Kidney (tissue), 14 donors: Measurements from ENCODE around the gene FAM9A. TPM values are rescaled to one million over a fixed set of nuclear protein-coding genes. Genes with fewer than 3 reads are reported as not detected.

ENCODE experiments used
- DNase-seq, 5 donors: peaks; one replicate each; pipeline ENCODE4 v3.0.0-alpha.2; 2013 to 2020
- FAIRE-seq: peaks from 2 replicates; lab custom pipeline; 2012; peaks lifted over from hg19 to GRCh38; lab: Jason Lieb, UNC
- H3K27ac ChIP-seq, 2 donors: one replicate each; pipeline ENCODE4 v1.7.0; 2013; ENCODE audit warnings: low read depth in 2 of 2, low read length in 2 of 2, inconsistent platforms in 1 of 2
- H3K27me3 ChIP-seq: one replicate; pipeline ENCODE4 v1.7.1; 2013; ENCODE audit warnings: low read length, inconsistent platforms; ENCODE audit not compliant: control insufficient read depth, insufficient read depth
- H3K36me3 ChIP-seq, 3 donors: one replicate each; pipeline versions ENCODE4 v1.7.0 to v1.7.1; 2013; ENCODE audit warnings: low read length in 3 of 3, control low read depth in 1 of 3, inconsistent platforms in 1 of 3; ENCODE audit not compliant: insufficient read depth in 3 of 3, control insufficient read depth in 2 of 3
- H3K4me1 ChIP-seq, 3 donors: one replicate each; pipeline versions ENCODE4 v1.7.0 to v1.7.1; 2013; ENCODE audit warnings: low read length in 3 of 3, inconsistent platforms in 1 of 3, low read depth in 1 of 3; ENCODE audit not compliant: control insufficient read depth in 2 of 3, insufficient read depth in 2 of 3
- H3K4me3 ChIP-seq, 3 donors: one replicate each; pipeline versions ENCODE4 v1.7.0 to v1.8.1; 2013; ENCODE audit warnings: low read length in 3 of 3, control low read depth in 1 of 3, inconsistent platforms in 1 of 3
- H3K9ac ChIP-seq, 3 donors: one replicate each; pipeline versions ENCODE4 v1.7.0 to v1.7.1; 2013; ENCODE audit warnings: low read length in 3 of 3, control low read depth in 1 of 3, inconsistent platforms in 1 of 3
- H3K9me3 ChIP-seq, 3 donors: one replicate each; pipeline versions ENCODE4 v1.7.0 to v1.7.1; 2013; ENCODE audit warnings: low read length in 3 of 3, control low read depth in 1 of 3, inconsistent platforms in 1 of 3; ENCODE audit not compliant: control insufficient read depth in 2 of 3, insufficient read depth in 1 of 3
- CTCF ChIP-seq: IDR thresholded peaks from 3 replicates; pipeline ENCODE4 v1.5.1; 2012; ENCODE audit warnings: mild to moderate bottlenecking, moderate library complexity, borderline replicate concordance; ENCODE audit not compliant: insufficient read depth; ENCODE audit errors: extremely low read depth
- intact Hi-C: fragments of 100-400 bp; cut with DNase I; formaldehyde crosslinking; loops from one replicate; pipeline ENCODE4 v1.11.1; 2022
- polyA plus RNA-seq: library from polyadenylated mRNA; stranded (reverse); fragments of 350-450 nt; fragmentation: Illumina TruSeq; extraction: RNeasy Lipid Tissue Mini Kit (QIAGEN cat#74804); gene quantifications from one replicate; pipeline ENCODE4 v1.2.3, GENCODE V29; 2014; ENCODE audit warnings: low read depth, low replicate concordance; ENCODE audit not compliant: insufficient read depth
- total RNA-seq: library from RNA; stranded (reverse); fragmentation: NEBNext Ultra II Directional; extraction: Animal tissue kit (Norgen Biotek cat#: 25700); gene quantifications from one replicate; pipeline ENCODE4 v1.2.1, GENCODE V29; 2021
- donor health status: control.
- donor health status: control.
- donor health status: control.
- donor health status: control.
- donor health status: control.
- donor health status: DM: yes; HTN: yes; CAD: no.
- donor health status: Normal renal cell carcinoma (clear cell type).

The FAM9A gene
- total and polyA plus RNA-seq, 2 donors from 2014 or later = not detected

GRCh38 chrX:8823698-8824097 lies 22.5 kb upstream of the FAM9A start:
- H3K9me3 ChIP-seq = no peaks in the 10 kb centered on the region
- no peak overlapping the region for H3K9ac ChIP-seq
- DNase-seq (no peak), FAIRE-seq (no peak)
- intact Hi-C loops = no loop called here
- no peak overlapping the region for H3K4me3 ChIP-seq
- no peak for TF ChIP-seq CTCF
- H3K27me3 ChIP-seq = peaks cover 2% of the 10 kb centered on the region
- no peaks in the 10 kb centered on the region for H3K36me3 ChIP-seq
- H3K27ac ChIP-seq = no peak overlapping the region
- no peaks in the 10 kb centered on the region for H3K4me1 ChIP-seq

- no peak for TF ChIP-seq CTCF
- no peak overlapping the region for H3K27ac ChIP-seq
- intact Hi-C loops = no loop called here
- peaks cover 2% of the 10 kb centered on the region for H3K27me3 ChIP-seq
- H3K36me3 ChIP-seq = no peaks in the 10 kb centered on the region
- DNase-seq = no peak
- no peak overlapping the region for H3K4me3 ChIP-seq
- FAIRE-seq = no peak
- no peaks in the 10 kb centered on the region for H3K4me1 ChIP-seq
- H3K9me3 ChIP-seq = no peaks in the 10 kb centered on the region
- H3K9ac ChIP-seq = no peak overlapping the region
Observed at GRCh38 chrX:8822002-8822401, 20.8 kb upstream of the FAM9A start.

GRCh38 chrX:8820910-8821527 lies 19.8 kb upstream of the FAM9A start:
- intact Hi-C loops = no loop called here
- FAIRE-seq = no peak
- no peak for TF ChIP-seq CTCF
- no peaks in the 10 kb centered on the region for H3K36me3 ChIP-seq
- H3K27me3 ChIP-seq = peaks cover 2% of the 10 kb centered on the region
- no peak overlapping the region for H3K27ac ChIP-seq
- no peak overlapping the region for H3K9ac ChIP-seq
- H3K4me3 ChIP-seq = no peak overlapping the region
- no peaks in the 10 kb centered on the region for H3K4me1 ChIP-seq
- H3K9me3 ChIP-seq = no peaks in the 10 kb centered on the region
- peak in 2 of 5 donors; percentile 23 to 44 for DNase-seq
